ENCODE measurements around the gene IL1RN.

- TF ChIP-seq CTCF (IDR thresholded peaks at IDR 0.05; ENCODE audit: insufficient read depth, low read depth, low read length) (no peak), EZH2 (IDR thresholded peaks at IDR 0.05; ENCODE audit: insufficient read depth, low read length) (no peak)
Observed at GRCh38 chr2:113160962-113161361, 33.6 kb downstream of the IL1RN start.
